LNCAP (cell line): ENCODE measurements around the gene SPRED1.

Experiments used
- CTCF ChIP-seq: fragments of 450-650 bp; IDR thresholded peaks from 2 replicates; pipeline ENCODE4 v1.5.1; 2017; ENCODE audit warnings: mild to moderate bottlenecking

SPRED1 gene

DNA sequence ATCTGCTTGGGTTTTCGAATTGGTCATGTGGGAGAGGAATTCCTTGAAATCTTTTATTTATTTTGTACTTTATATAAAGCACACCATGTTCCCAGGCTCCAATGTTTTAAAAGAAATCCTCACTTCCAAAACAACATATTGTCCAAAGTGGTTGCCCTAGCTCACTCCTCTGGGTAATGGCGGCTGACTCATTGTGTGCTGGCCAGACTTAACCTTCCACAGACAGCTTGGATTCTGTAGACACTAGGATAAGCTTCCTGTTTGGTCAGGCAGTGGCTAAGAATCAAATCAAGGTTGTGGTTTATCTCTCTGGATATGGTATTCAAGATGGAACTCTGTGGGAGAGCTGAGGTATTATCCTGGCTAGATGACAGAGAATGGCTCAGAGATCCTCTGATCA is 145.5 kb downstream of the SPRED1 start:
- no peak for TF ChIP-seq CTCF

DNA sequence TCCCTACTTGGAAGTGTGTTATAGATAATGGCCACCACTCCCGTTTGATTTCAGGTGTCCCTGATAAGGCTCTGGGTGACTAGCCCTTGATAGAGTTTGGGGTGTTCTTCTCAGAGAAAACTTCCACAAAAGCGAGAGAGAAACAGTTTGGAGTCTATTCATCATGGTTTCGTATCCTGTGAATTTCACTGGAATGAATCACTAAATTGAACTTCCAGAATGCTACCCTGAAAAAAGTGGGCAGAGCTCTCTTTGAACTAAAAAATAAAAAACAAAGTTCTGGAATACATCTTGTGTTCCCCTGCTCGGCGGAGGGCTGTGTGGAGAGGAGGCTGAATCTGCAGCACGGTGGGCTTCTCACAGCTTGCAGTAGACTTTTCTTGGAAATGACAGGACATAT is 148.5 kb downstream of the SPRED1 start:
- no peak for TF ChIP-seq CTCF

GRCh38 chr15:38401701-38402100 is 149.1 kb downstream of the SPRED1 start:
- no peak for TF ChIP-seq CTCF

GRCh38 chr15:38406436-38406835 is 153.8 kb downstream of the SPRED1 start:
- TF ChIP-seq CTCF = no peak
